Activated CD8-positive, alpha-beta T cell treated with anti-CD3 and anti-CD28 coated beads, Interleukin-2, amount 10 ng/mL, durations not matched to agents 7 days and 5 days (primary cell): Measurements from ENCODE around the gene MRPL38. TPM values are rescaled to one million over a fixed set of nuclear protein-coding genes. Genes with fewer than 3 reads are reported as not detected.
"Not testable (repeated sequence)": the region's sequence is repeated elsewhere in the genome, so short reads cannot be mapped to it uniquely, and the experiment has no call there.

Experiments
- ATAC-seq: fragments of 150-1000 bp; cut with Tn5 transposase; one replicate; pipeline ENCODE4 v1.10.0; 2021; ENCODE audit warnings: moderate library complexity
- CTCF ChIA-PET: fragments of 350-600 bp; sonication (Branson Sonifier 250); formaldehyde crosslinking; loops from one replicate; lab custom pipeline; 2021; ENCODE audit warnings: antibody characterized with exemption; lab: Charles Lee
- POLR2A ChIA-PET: fragments of 350-600 bp; sonication (Branson Sonifier 250); formaldehyde crosslinking; loops from one replicate; lab custom pipeline; 2021; ENCODE audit warnings: antibody characterized with exemption; lab: Charles Lee
- DNase-seq: peaks from one replicate; pipeline ENCODE4 v3.0.0-alpha.2; 2020
- H3K27ac Mint-ChIP-seq: one replicate; pipeline ENCODE4 v1.8.0; 2021; ENCODE audit warnings: mild to moderate bottlenecking, mixed read lengths
- H3K27me3 Mint-ChIP-seq: one replicate; pipeline ENCODE4 v1.8.0; 2021; ENCODE audit warnings: low read depth, mixed read lengths
- H3K36me3 Mint-ChIP-seq: one replicate; pipeline ENCODE4 v1.8.0; 2021; ENCODE audit warnings: low read depth, mixed read lengths
- H3K4me1 Mint-ChIP-seq: one replicate; pipeline ENCODE4 v1.8.0; 2021; ENCODE audit warnings: low read depth, mixed read lengths
- H3K4me3 Mint-ChIP-seq: one replicate; pipeline ENCODE4 v1.8.0; 2021; ENCODE audit warnings: mild to moderate bottlenecking, mixed read lengths
- H3K9me3 Mint-ChIP-seq: one replicate; pipeline ENCODE4 v1.8.0; 2022; ENCODE audit warnings: mixed read lengths; ENCODE audit not compliant: insufficient read depth
- total RNA-seq, 2 experiments: library from RNA; stranded (reverse); gene quantifications; one replicate each; pipeline ENCODE4 v1.2.3, GENCODE V29; 2021

MRPL38 gene
- total RNA-seq, 2 experiments from 2014 or later: 89.0 to 113 TPM

- H3K27ac Mint-ChIP-seq: peak overlapping the region; percentile 67
- H3K36me3 Mint-ChIP-seq: peaks cover 26% of the 10 kb centered on the region
- no peak for ATAC-seq
- H3K27me3 Mint-ChIP-seq: peaks cover 3% of the 10 kb centered on the region
- H3K4me1 Mint-ChIP-seq: peaks cover 49% of the 10 kb centered on the region
- no peak overlapping the region for H3K4me3 Mint-ChIP-seq
- POLR2A ChIA-PET: interaction anchor here (2.1 to 3.9 kb wide), 4 partner anchors 13 to 21 kb away, joined by 9 to 26 read pairs (median 23); partner anchors contain the start of genes TRIM65 and WBP2
- no peaks in the 10 kb centered on the region for H3K9me3 Mint-ChIP-seq
- no peak for DNase-seq
- CTCF ChIA-PET: interaction anchor here (1.3 to 14.5 kb wide), 4 partner anchors 15 to 131 kb away, joined by 5 to 307 read pairs (median 43); partner anchors contain the start of genes TRIM65 and WBP2
Observed at GRCh38 chr17:75874323-75875181, 30.1 kb downstream of the MRPL38 start.

GRCh38 chr17:75873587-75874322 is 30.9 kb downstream of the MRPL38 start:
- peaks cover 42% of the 10 kb centered on the region for H3K4me1 Mint-ChIP-seq
- H3K27me3 Mint-ChIP-seq: peaks cover 3% of the 10 kb centered on the region
- ATAC-seq: no peak
- H3K9me3 Mint-ChIP-seq: no peaks in the 10 kb centered on the region
- no peak for DNase-seq
- no peak overlapping the region for H3K4me3 Mint-ChIP-seq
- ChIA-PET POLR2A (interaction anchor here (1.0 to 3.0 kb wide), 4 partner anchors 9 to 30 kb away, joined by 4 to 26 read pairs (median 12); partner anchors contain the start of genes TRIM65, UNC13D and WBP2), CTCF (interaction anchor here (0.7 to 14.5 kb wide), 5 partner anchors 14 to 132 kb away, joined by 3 to 307 read pairs (median 5); partner anchors contain the start of genes TRIM65 and WBP2)
- H3K27ac Mint-ChIP-seq: peak overlapping the region; percentile 95
- peaks cover 26% of the 10 kb centered on the region for H3K36me3 Mint-ChIP-seq

DNA sequence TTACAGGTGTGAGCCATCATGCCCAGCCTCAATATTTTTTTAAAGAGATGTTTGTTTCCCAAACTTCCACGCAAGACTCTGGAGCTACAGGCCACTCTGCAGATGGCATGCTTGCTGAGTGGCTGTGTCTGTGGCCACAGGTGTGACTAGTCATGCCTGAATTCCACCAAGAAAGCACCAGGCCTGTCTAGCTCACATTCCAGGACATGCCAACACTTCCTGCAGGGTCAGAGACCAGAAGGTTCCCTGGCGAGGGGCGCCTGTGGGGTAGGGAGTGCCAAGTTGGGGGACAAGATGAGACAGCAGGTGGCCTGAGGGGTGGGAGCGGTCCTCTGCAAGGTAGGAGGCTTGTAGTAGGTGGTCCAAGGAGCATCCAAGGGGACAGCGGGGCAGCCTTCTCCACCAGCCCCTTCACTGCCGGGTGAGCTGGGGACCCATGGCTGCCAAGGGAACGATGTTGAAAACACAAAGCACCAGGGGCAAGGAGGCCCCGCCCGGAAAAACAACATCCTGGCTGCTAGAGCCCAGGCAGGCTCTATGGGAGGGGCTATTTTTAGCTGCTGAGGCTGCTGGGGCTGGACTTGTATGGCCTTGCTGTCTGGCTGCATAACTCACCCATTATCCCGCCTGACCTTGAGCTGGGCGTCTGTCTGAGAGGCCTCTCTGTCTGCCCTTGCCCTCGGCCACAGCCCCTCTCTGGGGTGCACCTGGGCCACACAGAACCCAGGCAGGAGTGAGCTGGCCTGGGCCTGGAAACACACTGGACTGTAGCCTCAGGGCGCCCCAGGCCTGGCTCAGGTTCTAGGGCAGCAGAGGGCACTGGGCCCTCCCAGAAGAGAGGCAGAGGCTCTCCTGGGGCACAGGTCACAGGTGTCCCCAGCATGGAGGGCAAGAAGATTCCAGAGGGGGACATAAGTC is 32.0 kb downstream of the MRPL38 start:
- ChIA-PET POLR2A (interaction anchor here (0.6 to 3.0 kb wide), 8 partner anchors 8 to 97 kb away, joined by 3 to 26 read pairs (median 6); partner anchors contain the start of genes TRIM65, UNC13D and WBP2), CTCF (interaction anchor here (0.7 to 14.5 kb wide), 9 partner anchors 11 to 133 kb away, joined by 3 to 307 read pairs (median 4); partner anchors contain the start of genes GALK1, TRIM65 and WBP2)
- peak; percentile 87 for DNase-seq
- ATAC-seq: peak; percentile 65
- no peaks in the 10 kb centered on the region for H3K9me3 Mint-ChIP-seq
- peak overlapping the region; percentile 42 for H3K4me3 Mint-ChIP-seq
- H3K4me1 Mint-ChIP-seq: peaks cover 40% of the 10 kb centered on the region
- peak overlapping the region; percentile 95 for H3K27ac Mint-ChIP-seq
- H3K27me3 Mint-ChIP-seq: peaks cover 3% of the 10 kb centered on the region
- peaks cover 26% of the 10 kb centered on the region for H3K36me3 Mint-ChIP-seq

GRCh38 chr17:75870228-75870627 is 34.5 kb downstream of the MRPL38 start:
- ATAC-seq, DNase-seq, H3K27me3 Mint-ChIP-seq, H3K4me3 Mint-ChIP-seq, H3K36me3 Mint-ChIP-seq, H3K9me3 Mint-ChIP-seq, H3K27ac Mint-ChIP-seq: not testable (repeated sequence)
- H3K4me1 Mint-ChIP-seq: peaks cover 28% of the 10 kb centered on the region
- CTCF ChIA-PET: interaction anchor here (1.3 to 14.5 kb wide), 4 partner anchors 11 to 87 kb away, joined by 3 to 307 read pairs (median 4); partner anchors contain the start of gene WBP2
- POLR2A ChIA-PET: interaction anchor here (2.2 kb wide), 1 partner anchor 15 kb away, joined by 5 read pairs; the partner anchor contains the start of gene WBP2

GRCh38 chr17:75869282-75870141 is 35.2 kb downstream of the MRPL38 start:
- Mint-ChIP-seq H3K27ac (no peak overlapping the region), H3K9me3 (no peaks in the 10 kb centered on the region), H3K4me1 (peaks cover 31% of the 10 kb centered on the region), H3K4me3 (no peak overlapping the region), H3K36me3 (peaks cover 7% of the 10 kb centered on the region), H3K27me3 (peaks cover 3% of the 10 kb centered on the region)
- CTCF ChIA-PET: interaction anchor here (1.4 to 14.5 kb wide), 2 partner anchors 10 to 26 kb away, joined by 3 to 307 read pairs; partner anchors contain the start of gene WBP2
- ATAC-seq (no peak), DNase-seq (no peak)
- POLR2A ChIA-PET: interaction anchor here (0.6 to 2.2 kb wide), 2 partner anchors 14 to 401 kb away, joined by 4 to 5 read pairs; partner anchors contain the start of gene WBP2

GRCh38 chr17:75868730-75869281 is 35.9 kb downstream of the MRPL38 start:
- ATAC-seq, DNase-seq, H3K9me3 Mint-ChIP-seq, H3K36me3 Mint-ChIP-seq, POLR2A ChIA-PET, H3K27me3 Mint-ChIP-seq, H3K27ac Mint-ChIP-seq, H3K4me3 Mint-ChIP-seq: not testable (repeated sequence)
- peaks cover 34% of the 10 kb centered on the region for H3K4me1 Mint-ChIP-seq
- CTCF ChIA-PET: interaction anchor here (0.9 kb wide), 1 partner anchor 13 kb away, joined by 3 read pairs; no protein-coding TSS in a partner anchor

DNA sequence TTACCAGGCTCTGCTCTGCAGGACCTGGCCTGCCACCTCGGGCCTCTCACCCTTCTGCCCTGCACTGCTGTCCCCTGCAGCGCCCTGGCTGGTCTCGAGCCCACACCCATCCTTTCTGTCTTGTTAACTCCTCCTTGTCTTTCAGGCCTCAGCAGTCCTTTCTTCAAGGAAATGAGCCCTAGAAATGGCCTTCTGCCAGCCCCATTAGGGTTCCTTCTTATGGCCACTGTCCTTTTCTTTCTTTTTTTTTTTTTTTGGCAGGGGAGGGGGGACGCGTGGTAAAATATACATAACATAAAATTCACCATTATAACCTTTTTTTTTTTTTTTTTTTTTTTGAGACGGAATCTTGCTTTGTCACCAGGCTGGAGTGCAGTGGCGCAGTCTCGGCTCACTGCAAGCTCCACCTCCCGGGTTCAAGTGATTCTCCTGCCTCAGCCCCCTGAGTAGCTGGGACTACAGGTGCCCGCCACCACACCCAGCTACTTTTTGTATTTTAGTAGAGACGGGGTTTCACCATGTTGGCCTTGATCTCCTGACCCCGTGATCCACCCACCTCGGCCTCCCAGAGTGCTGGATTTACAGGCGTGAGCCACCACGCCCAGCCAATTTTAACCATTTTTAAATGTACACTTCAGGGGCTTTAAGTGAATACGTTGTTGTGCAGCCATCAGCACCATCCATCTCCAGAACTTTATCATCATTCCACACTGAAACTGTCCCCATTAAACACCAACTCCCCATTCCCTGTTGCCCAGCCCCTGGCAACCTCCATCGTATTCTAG is 39.1 kb downstream of the MRPL38 start:
- not testable (repeated sequence) for H3K36me3 Mint-ChIP-seq, H3K4me3 Mint-ChIP-seq, H3K27me3 Mint-ChIP-seq, H3K9me3 Mint-ChIP-seq, DNase-seq, ATAC-seq
- ChIA-PET CTCF (interaction anchor here (1.3 to 11.9 kb wide), 5 partner anchors 10 to 21 kb away, joined by 3 to 307 read pairs (median 10); partner anchors contain the start of genes TRIM47 and WBP2), POLR2A (interaction anchor here (1.2 to 1.9 kb wide), 3 partner anchors 10 to 12 kb away, joined by 7 to 13 read pairs (median 8); partner anchors contain the start of gene WBP2)
- Mint-ChIP-seq H3K4me1 (peaks cover 29% of the 10 kb centered on the region), H3K27ac (peak overlapping the region; percentile 83)

- H3K27me3 Mint-ChIP-seq, H3K9me3 Mint-ChIP-seq, DNase-seq, H3K36me3 Mint-ChIP-seq: not testable (repeated sequence)
- Mint-ChIP-seq H3K4me1 (peaks cover 29% of the 10 kb centered on the region), H3K4me3 (peak overlapping the region; percentile 39), H3K27ac (peak overlapping the region; percentile 83)
- ChIA-PET CTCF (interaction anchor here (0.7 to 11.9 kb wide), 8 partner anchors 10 to 117 kb away, joined by 3 to 307 read pairs (median 3); partner anchors contain the start of genes TRIM47 and WBP2), POLR2A (interaction anchor here (0.6 to 1.9 kb wide), 6 partner anchors 9 to 109 kb away, joined by 3 to 13 read pairs (median 5); partner anchors contain the start of gene WBP2)
- peak; percentile 43 for ATAC-seq
Observed at GRCh38 chr17:75864887-75865286, 39.8 kb downstream of the MRPL38 start.
